ENCODE results near the gene ATP11C. TPM values are rescaled to one million over a fixed set of nuclear protein-coding genes. Genes with fewer than 3 reads are reported as not detected.

The ATP11C gene
- total and polyA plus RNA-seq, 10 of the 15 experiments (the other 5 are each of a cell fraction or from before 2014, with no cell fraction given): 16.2 to 44.0 (median 24.8) TPM

DNA sequence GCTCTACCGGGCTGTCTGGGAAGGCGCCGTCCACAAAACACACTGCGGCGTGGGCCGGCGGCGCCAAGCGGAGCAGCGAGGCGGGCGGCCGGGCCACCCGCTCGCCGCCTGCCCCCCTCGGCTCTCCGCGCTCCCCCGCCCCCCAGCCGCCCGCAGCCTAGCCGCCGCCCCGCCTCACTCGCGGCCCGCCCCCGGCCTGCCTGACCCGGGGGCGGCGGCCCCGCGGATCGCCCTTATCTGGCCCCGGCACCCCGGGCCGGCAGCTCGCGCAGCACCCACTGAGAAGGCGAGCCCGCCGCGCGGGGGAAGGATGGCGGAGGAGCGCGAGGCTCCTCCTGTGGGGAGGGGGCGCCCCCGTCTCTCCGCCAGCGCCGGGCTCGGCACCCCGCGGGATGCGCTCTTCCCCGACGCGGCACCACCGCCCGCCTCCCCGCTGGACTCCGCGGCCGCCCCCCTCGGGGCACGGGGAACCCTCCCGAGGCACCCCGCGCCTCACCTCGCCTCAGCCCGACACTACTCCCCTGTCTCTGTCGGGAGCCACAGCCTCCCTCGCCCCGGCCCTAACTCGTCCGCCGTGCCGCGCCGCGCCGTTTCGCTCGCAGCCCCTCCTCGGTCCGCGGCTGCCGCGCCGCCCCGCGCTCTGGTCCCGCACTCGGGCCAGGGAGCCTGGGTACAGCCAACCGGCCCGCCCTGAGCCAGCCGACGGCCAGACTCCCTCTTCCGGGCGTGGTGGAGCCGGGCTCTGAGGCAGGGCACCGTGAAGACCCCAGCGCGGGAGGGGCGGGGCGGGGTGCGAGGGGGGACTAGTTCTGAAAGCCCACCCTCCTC is 566 bp downstream of the ATP11C start (continued):
- TF ChIP-seq GATAD2B (conservative IDR thresholded peaks at IDR 0.05; ENCODE audit: low read depth) (peak; percentile 40; the same call in 1 of the 2 replicates), BHLHE40 (IDR thresholded peaks at IDR 0.05; ENCODE audit: borderline replicate concordance in 1 of 2, low read depth in 2 of 2, low read length in 1 of 2) (peak in 1 of 2 experiments; percentile 34; a peak in 1 of 4 replicates), LARP7 (IDR thresholded peaks at IDR 0.05) (peak; percentile 70), MEF2B (IDR thresholded peaks at IDR 0.05; ENCODE audit: partially characterized antibody, poor library complexity, severe bottlenecking) (peak; percentile 21), DPF2 (IDR thresholded peaks at IDR 0.05) (peak; percentile 56), BACH1 (IDR thresholded peaks at IDR 0.05; ENCODE audit: borderline replicate concordance) (0 out of 2 replicates have a peak, but pooled peaks have one; percentile 15), NRF1 (conservative IDR thresholded peaks at IDR 0.05; ENCODE audit: low read depth, low read length) (no peak)

DNA sequence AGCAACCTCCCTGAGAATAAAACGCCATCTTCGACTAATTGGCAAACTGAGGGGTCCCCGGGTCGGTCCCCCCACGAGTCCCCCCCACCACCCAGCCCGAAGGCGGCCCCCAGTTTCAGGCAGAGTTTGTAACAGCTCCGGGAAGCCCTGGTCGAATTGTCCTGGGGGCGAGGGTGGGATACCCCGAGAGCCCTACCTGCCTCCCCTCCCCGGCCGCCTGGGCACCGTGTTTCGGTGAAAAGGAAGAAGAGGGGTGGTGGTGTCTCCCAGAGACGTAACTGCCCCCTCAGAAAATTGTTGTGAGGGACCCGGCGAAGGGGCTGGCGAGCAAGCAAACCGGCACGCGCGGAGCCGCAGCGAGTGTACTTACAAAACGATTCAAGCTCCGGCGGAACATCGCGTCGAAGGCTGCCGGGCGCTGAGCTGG is 1.2 kb downstream of the ATP11C start:
- Histone ChIP-seq H2AFZ (ENCODE audit: control insufficient read depth, low read depth, low read length) (no peak overlapping the region; the same call in 1 of the 2 replicates), H4K20me1 (ENCODE audit: control insufficient read depth, insufficient read depth) (no peaks in the 10 kb centered on the region), H3K27ac (ENCODE audit: control insufficient read depth, insufficient read depth) (peak overlapping the region; percentile 50), H3K27me3 (replicated peaks in 1 of 2; ENCODE audit: control insufficient read depth in 2 of 2, insufficient read depth in 2 of 2, low read length in 1 of 2) (no peaks in the 10 kb centered on the region), H3K9ac (ENCODE audit: control insufficient read depth, insufficient read depth, low read length) (peak overlapping the region; percentile 45), H3K4me1 (ENCODE audit: control insufficient read depth, insufficient read depth, low read length) (no peaks in the 10 kb centered on the region), H3K9me3 (replicated peaks; ENCODE audit: control insufficient read depth, insufficient read depth, low read length) (no peaks in the 10 kb centered on the region), H3K79me2 (ENCODE audit: control insufficient read depth, insufficient read depth, low read length) (peaks cover 53% of the 10 kb centered on the region), H3K4me2 (ENCODE audit: control insufficient read depth, insufficient read depth) (peak overlapping the region; percentile 77; the same call in 1 of the 2 replicates), H3K36me3 (ENCODE audit: control insufficient read depth in 2 of 2, insufficient read depth in 2 of 2, low read length in 1 of 2) (no peaks in the 10 kb centered on the region), H3K4me3 (peak overlapping the region; percentile 79)
- in situ Hi-C loops (cut with MboI): loop anchor here (10.0 kb wide), 1 partner anchor 377 kb away; no protein-coding TSS in a partner anchor
- intact Hi-C loops (cut with micrococcal nuclease; ENCODE audit: unreplicated experiment): loop anchor here (5.0 to 10.0 kb wide), 5 partner anchors 39 to 379 kb away; no protein-coding TSS in a partner anchor
- SMC1A ChIA-PET (ENCODE audit: uncharacterized antibody, unreplicated experiment): interaction anchor here (0.9 to 2.5 kb wide), 2 partner anchors 39 to 193 kb away, joined by 3 to 9 read pairs; no protein-coding TSS in a partner anchor
- CTCF ChIA-PET: interaction anchor here (0.6 kb wide), 1 partner anchor 521 kb away, joined by 3 read pairs; no protein-coding TSS in a partner anchor
- BruUV-seq (replicated peaks): no TSS peak
- no peak for DNase-seq (ENCODE audit: low read depth, low spot score)
- no peak for ATAC-seq
- RAD21 ChIA-PET (ENCODE audit: unreplicated experiment): interaction anchor here (0.9 to 1.1 kb wide), 2 partner anchors 14 to 101 kb away, joined by 3 to 4 read pairs; no protein-coding TSS in a partner anchor
- no peak for FAIRE-seq
- POLR2A ChIA-PET: interaction anchor here (0.7 kb wide), 1 partner anchor 138 kb away, joined by 3 read pairs; no protein-coding TSS in a partner anchor
- WGBS (ENCODE audit: insufficient coverage, insufficient replicate concordance, low lambda C conversion rate, missing lambda C conversion rate): 37% methylated on average over 27 of the region's 33 CpGs
- TF ChIP-seq ZBTB11 (CRISPR knock-in tag; IDR thresholded peaks at IDR 0.05): no peak
- no peak for TF ChIP-seq PBX3 (IDR thresholded peaks at IDR 0.05; ENCODE audit: insufficient replicate concordance, low read depth, low read length)
- TF ChIP-seq KAT2A (conservative IDR thresholded peaks at IDR 0.05; ENCODE audit: control insufficient read depth, low read depth, low read length): no peak
- no peak for TF ChIP-seq FOXM1 (IDR thresholded peaks at IDR 0.05; ENCODE audit: low read depth, low read length)
- TF ChIP-seq, protein P1, sequence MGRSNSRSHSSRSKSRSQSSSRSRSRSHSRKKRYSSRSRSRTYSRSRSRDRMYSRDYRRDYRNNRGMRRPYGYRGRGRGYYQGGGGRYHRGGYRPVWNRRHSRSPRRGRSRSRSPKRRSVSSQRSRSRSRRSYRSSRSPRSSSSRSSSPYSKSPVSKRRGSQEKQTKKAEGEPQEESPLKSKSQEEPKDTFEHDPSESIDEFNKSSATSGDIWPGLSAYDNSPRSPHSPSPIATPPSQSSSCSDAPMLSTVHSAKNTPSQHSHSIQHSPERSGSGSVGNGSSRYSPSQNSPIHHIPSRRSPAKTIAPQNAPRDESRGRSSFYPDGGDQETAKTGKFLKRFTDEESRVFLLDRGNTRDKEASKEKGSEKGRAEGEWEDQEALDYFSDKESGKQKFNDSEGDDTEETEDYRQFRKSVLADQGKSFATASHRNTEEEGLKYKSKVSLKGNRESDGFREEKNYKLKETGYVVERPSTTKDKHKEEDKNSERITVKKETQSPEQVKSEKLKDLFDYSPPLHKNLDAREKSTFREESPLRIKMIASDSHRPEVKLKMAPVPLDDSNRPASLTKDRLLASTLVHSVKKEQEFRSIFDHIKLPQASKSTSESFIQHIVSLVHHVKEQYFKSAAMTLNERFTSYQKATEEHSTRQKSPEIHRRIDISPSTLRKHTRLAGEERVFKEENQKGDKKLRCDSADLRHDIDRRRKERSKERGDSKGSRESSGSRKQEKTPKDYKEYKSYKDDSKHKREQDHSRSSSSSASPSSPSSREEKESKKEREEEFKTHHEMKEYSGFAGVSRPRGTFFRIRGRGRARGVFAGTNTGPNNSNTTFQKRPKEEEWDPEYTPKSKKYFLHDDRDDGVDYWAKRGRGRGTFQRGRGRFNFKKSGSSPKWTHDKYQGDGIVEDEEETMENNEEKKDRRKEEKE (IDR thresholded peaks at IDR 0.05): no peak
- no peak for TF ChIP-seq YY1 (IDR thresholded peaks at IDR 0.05; ENCODE audit: low read depth, low read length)
